OCI-LY3 (cell line): ENCODE results near the gene MFNG.

Source experiments
- H2AFZ ChIP-seq: fragments of 200-600, 300-600 bp; shearing (Covaris generic); 2 replicates; pipeline ENCODE4 v1.6.0; 2014; ENCODE audit warnings: antibody characterized with exemption, low read depth, low read length
- H3K27ac ChIP-seq: fragments of 200-600, 300-600 bp; sonication (generic); 2 replicates; pipeline ENCODE4 v1.5.1; 2014; ENCODE audit warnings: mild to moderate bottlenecking, low read length, moderate library complexity, mixed read lengths
- H3K27me3 ChIP-seq: fragments of 200-600, 300-600 bp; sonication (generic); 2 replicates; pipeline ENCODE4 v1.6.1; 2014; ENCODE audit warnings: low read depth, low read length, mixed read lengths
- H3K36me3 ChIP-seq: fragments of 200-600, 300-600 bp; sonication (generic); replicated peaks from 2 replicates; pipeline ENCODE3; 2014; ENCODE audit warnings: low read depth, low read length, mixed read lengths
- H3K4me1 ChIP-seq: fragments of 300-600, 200-600 bp; sonication (generic); 2 replicates; pipeline ENCODE4 v1.6.1; 2014; ENCODE audit warnings: low read length, mixed read lengths
- H3K4me2 ChIP-seq: fragments of 200-600, 300-600 bp; sonication (generic); 2 replicates; pipeline ENCODE4 v1.6.1; 2014; ENCODE audit warnings: low read length, mixed read lengths
- H3K4me3 ChIP-seq: fragments of 300-600, 200-600 bp; sonication (generic); 2 replicates; pipeline ENCODE4 v1.5.1; 2014; ENCODE audit warnings: antibody characterized with exemption, mild to moderate bottlenecking, low read length, moderate library complexity
- H3K79me2 ChIP-seq: fragments of 300-600, 200-600 bp; shearing (Covaris generic); 2 replicates; pipeline ENCODE4 v1.6.1; 2014; ENCODE audit warnings: mild to moderate bottlenecking, low read length, mixed read lengths
- H3K9ac ChIP-seq: fragments of 300-600, 200-600 bp; shearing (Covaris generic); 2 replicates; pipeline ENCODE4 v1.6.0; 2014; ENCODE audit warnings: mild to moderate bottlenecking, low read length, moderate library complexity
- H3K9me3 ChIP-seq: fragments of 200-600, 300-600 bp; shearing (Covaris generic); 2 replicates; pipeline ENCODE4 v1.6.1; 2014; ENCODE audit warnings: low read length, mixed read lengths; ENCODE audit not compliant: insufficient read depth
- H4K20me1 ChIP-seq: fragments of 200-600, 300-600 bp; sonication (generic); 2 replicates; pipeline ENCODE4 v1.6.1; 2016; ENCODE audit warnings: low read length, mixed read lengths; ENCODE audit not compliant: insufficient read depth
- EZH2phosphoT487 ChIP-seq: fragments of 200-600 bp; shearing (Covaris generic); IDR thresholded peaks from 2 replicates; pipeline ENCODE4 v1.6.1; 2018; ENCODE audit warnings: antibody characterized with exemption, mixed run types, low read depth
- TF ChIP-seq, protein P1 (sequence below): fragments of 200-600, 300-600 bp; sonication (generic); IDR thresholded peaks from 2 replicates; pipeline ENCODE4 v1.5.1; 2014; ENCODE audit warnings: antibody characterized with exemption, low read length, low read depth

MFNG gene

DNA sequence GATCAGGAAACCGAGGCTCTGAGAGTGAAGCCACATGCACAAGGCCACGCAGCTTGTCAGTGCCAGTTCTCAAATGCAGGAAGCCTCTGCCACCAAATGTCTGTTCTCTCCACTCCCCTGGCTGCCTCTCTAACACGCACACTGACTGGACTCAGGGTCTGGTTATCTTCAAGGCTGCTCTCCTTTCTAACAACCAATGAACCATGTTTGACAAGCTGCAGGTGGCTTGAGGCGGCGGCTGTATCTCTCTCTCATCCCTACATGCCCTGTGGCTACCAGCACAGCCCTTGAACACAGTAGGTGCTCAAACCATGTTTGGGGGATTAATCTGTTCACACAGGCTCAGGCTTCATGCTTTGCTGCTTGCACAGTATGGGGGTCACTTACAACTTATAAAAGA, 23.7 kb downstream of the MFNG start:
- no peak for TF ChIP-seq EZH2phosphoT487
- TF ChIP-seq, protein P1, sequence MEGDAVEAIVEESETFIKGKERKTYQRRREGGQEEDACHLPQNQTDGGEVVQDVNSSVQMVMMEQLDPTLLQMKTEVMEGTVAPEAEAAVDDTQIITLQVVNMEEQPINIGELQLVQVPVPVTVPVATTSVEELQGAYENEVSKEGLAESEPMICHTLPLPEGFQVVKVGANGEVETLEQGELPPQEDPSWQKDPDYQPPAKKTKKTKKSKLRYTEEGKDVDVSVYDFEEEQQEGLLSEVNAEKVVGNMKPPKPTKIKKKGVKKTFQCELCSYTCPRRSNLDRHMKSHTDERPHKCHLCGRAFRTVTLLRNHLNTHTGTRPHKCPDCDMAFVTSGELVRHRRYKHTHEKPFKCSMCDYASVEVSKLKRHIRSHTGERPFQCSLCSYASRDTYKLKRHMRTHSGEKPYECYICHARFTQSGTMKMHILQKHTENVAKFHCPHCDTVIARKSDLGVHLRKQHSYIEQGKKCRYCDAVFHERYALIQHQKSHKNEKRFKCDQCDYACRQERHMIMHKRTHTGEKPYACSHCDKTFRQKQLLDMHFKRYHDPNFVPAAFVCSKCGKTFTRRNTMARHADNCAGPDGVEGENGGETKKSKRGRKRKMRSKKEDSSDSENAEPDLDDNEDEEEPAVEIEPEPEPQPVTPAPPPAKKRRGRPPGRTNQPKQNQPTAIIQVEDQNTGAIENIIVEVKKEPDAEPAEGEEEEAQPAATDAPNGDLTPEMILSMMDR, result no peak

DNA sequence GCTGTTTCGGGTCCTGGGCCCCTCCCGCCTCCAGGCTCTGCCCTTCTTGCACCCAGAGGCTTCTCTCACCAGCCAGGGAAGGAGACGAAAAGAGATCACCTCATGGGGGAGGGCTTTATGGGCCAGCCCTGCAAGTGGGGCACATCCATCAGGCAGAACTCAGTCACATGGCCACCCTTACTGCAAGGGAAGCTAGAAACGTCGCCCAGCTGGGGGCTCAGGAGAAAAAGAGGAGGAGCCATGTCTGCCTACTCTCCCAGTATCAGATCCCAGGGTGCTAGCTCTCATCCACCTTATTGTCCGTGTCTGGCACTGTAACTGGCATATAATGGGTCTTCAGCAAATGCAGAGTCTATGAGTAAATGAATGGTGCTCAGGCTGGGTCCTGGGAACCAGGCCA, 24.2 kb downstream of the MFNG start:
- Histone ChIP-seq H3K27me3 (no peaks in the 10 kb centered on the region), H3K36me3 (peaks cover 15% of the 10 kb centered on the region), H3K4me1 (peaks cover 17% of the 10 kb centered on the region), H3K9ac (no peak overlapping the region), H2AFZ (no peak overlapping the region), H3K4me3 (no peak overlapping the region), H3K9me3 (no peaks in the 10 kb centered on the region), H3K27ac (no peak overlapping the region), H3K4me2 (no peak overlapping the region), H4K20me1 (peaks cover 9% of the 10 kb centered on the region; the same call in 1 of the 2 replicates), H3K79me2 (no peaks in the 10 kb centered on the region)
- TF ChIP-seq, protein P1, result no peak
- no peak for TF ChIP-seq EZH2phosphoT487

More for the DNA sequence above, 23.7 kb downstream of the MFNG start:
- H3K27me3 ChIP-seq, result no peaks in the 10 kb centered on the region
- no peak overlapping the region for H3K27ac ChIP-seq
- H2AFZ ChIP-seq, result no peak overlapping the region
- peaks cover 15% of the 10 kb centered on the region for H3K36me3 ChIP-seq
- no peaks in the 10 kb centered on the region for H3K9me3 ChIP-seq
- no peak overlapping the region for H3K4me2 ChIP-seq
- H3K79me2 ChIP-seq, result no peaks in the 10 kb centered on the region
- no peak overlapping the region for H3K9ac ChIP-seq
- peaks cover 17% of the 10 kb centered on the region for H3K4me1 ChIP-seq
- H3K4me3 ChIP-seq, result no peak overlapping the region
- H4K20me1 ChIP-seq, result peaks cover 12% of the 10 kb centered on the region; the same call in 1 of the 2 replicates

DNA sequence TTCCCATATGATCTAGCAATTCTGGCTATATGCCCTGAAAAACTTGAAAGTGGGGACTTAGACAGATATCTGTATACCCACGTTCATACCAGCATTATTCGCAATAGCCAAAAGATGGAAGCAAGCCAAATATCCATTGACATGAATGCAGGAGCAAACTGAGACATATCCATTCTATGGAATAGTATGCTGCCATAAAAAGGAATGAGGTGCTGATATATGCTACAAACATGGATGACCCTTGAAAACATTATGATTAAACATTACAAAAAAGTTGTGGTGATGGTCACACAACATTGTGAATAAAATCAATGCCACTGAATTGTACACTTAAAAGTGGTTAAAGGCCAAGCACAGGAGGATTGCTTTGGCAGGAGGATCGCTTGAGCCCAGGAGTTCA, 25.5 kb downstream of the MFNG start:
- no peak overlapping the region for H3K4me3 ChIP-seq
- no peak overlapping the region for H3K9ac ChIP-seq
- H3K4me1 ChIP-seq, result peaks cover 17% of the 10 kb centered on the region
- H3K9me3 ChIP-seq, result no peaks in the 10 kb centered on the region
- H3K27me3 ChIP-seq, result no peaks in the 10 kb centered on the region
- no peaks in the 10 kb centered on the region for H3K79me2 ChIP-seq
- H2AFZ ChIP-seq, result no peak overlapping the region
- H3K27ac ChIP-seq, result no peak overlapping the region
- H3K36me3 ChIP-seq, result peaks cover 7% of the 10 kb centered on the region
- TF ChIP-seq, protein P1, result no peak
- TF ChIP-seq EZH2phosphoT487, result no peak
- peaks cover 9% of the 10 kb centered on the region; the same call in 1 of the 2 replicates for H4K20me1 ChIP-seq
- H3K4me2 ChIP-seq, result no peak overlapping the region

DNA sequence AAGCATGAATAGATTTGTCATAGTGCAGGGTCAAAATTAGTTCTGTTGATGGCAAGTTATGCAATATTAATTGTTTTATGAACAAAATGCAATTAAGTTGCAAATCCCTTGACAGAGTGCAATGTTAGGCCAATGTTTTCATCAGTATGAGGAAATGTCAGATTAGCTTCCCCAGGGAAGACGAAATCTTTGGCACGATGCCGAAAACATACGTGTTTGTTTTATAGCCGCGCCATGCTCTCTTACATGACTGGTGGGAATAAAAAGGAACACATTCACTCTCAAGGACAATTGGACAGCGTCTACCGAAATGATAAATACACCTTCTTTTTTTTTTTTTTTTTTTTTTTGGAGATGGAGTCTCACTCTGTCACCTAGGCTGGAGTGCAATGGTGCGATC, 27.0 kb downstream of the MFNG start:
- Histone ChIP-seq H3K4me1 (peaks cover 4% of the 10 kb centered on the region), H3K36me3 (no peaks in the 10 kb centered on the region), H3K27ac (no peak overlapping the region), H2AFZ (no peak overlapping the region), H3K27me3 (no peaks in the 10 kb centered on the region), H3K4me3 (no peak overlapping the region), H3K9me3 (no peaks in the 10 kb centered on the region), H3K4me2 (no peak overlapping the region), H3K79me2 (no peaks in the 10 kb centered on the region), H3K9ac (no peak overlapping the region), H4K20me1 (peaks cover 6% of the 10 kb centered on the region; the same call in 1 of the 2 replicates)
- TF ChIP-seq, protein P1, result no peak
- TF ChIP-seq EZH2phosphoT487, result no peak
